HCT116 (cell line): ENCODE data around the gene OS9. TPM values are rescaled to one million over a fixed set of nuclear protein-coding genes. Genes with fewer than 3 reads are reported as not detected.

Source experiments
- ATAC-seq: fragments of 200-7000 bp; cut with Tn5 transposase; 2 replicates; pipeline ENCODE4 v1.9.1; 2020; ENCODE audit warnings: mild to moderate bottlenecking, moderate library complexity
- BruUV-seq: library from RNA; stranded (reverse); fragments of 400-500 nt; replicated peaks from 2 replicates; lab custom pipeline; 2021; lab: Mats Ljungman, UMichigan
- CTCF ChIA-PET: fragments of 300-600 bp; sonication (Branson Sonifier 250); formaldehyde crosslinking; loops from one replicate; lab custom pipeline; 2021; ENCODE audit warnings: antibody characterized with exemption; lab: Charles Lee
- POLR2A ChIA-PET: fragments of 300-600, 350-600 bp; sonication (Branson Sonifier 250); formaldehyde crosslinking; loops from one replicate; lab custom pipeline; 2021; ENCODE audit warnings: antibody characterized with exemption; lab: Charles Lee
- RAD21 ChIA-PET, 2 experiments: fragments of 300-600 bp; sonication (Branson Sonifier 250); formaldehyde crosslinking; loops; one replicate each; lab custom pipeline; 2023; ENCODE audit warnings: low total read pairs in 2 of 2; ENCODE audit not compliant: uncharacterized antibody in 2 of 2, unreplicated experiment in 2 of 2, low non-redundant PET in 1 of 2; lab: Charles Lee
- DNase-seq: peaks from one replicate; pipeline ENCODE4 v3.0.0-alpha.2; 2010; ENCODE audit warnings: low read depth, low spot score
- H2AFZ ChIP-seq: fragments of 200-600 bp; shearing (Covaris generic), sonication (generic); 2 replicates; pipeline ENCODE4 v1.6.1; 2017; ENCODE audit warnings: low read depth, mixed run types, mixed read lengths, antibody characterized with exemption, low read length; ENCODE audit not compliant: poor library complexity, severe bottlenecking
- H3K27ac ChIP-seq: 2 replicates; pipeline ENCODE4 v1.5.1; 2012; ENCODE audit warnings: low read depth, low read length
- H3K27me3 ChIP-seq: fragments of 200-600 bp; sonication (generic); 2 replicates; pipeline ENCODE4 v1.6.1; 2016; ENCODE audit warnings: mixed run types, low read length, mixed read lengths; ENCODE audit not compliant: insufficient read depth
- H3K36me3 ChIP-seq, 2 experiments: fragments of 200-500 bp in 1 of 2; fragments of 200-600 bp in 1 of 2; sonication (Bioruptor generic) in 1 of 2; sonication (generic) in 1 of 2; 2 replicates each; pipeline versions ENCODE4 v1.5.1 to v1.6.1; 2014 to 2016; ENCODE audit warnings: low read length in 2 of 2, inconsistent platforms in 1 of 2, mixed read lengths in 1 of 2, mixed run types in 1 of 2; ENCODE audit not compliant: insufficient read depth in 2 of 2, control insufficient read depth in 1 of 2
- H3K4me1 ChIP-seq, 2 experiments: fragments of 200-600 bp in 1 of 2; sonication (generic) in 1 of 2; 2 replicates each; pipeline versions ENCODE4 v1.5.1 to v1.6.1; 2012 to 2017; ENCODE audit warnings: low read length in 2 of 2, inconsistent platforms in 1 of 2, mild to moderate bottlenecking in 1 of 2, mixed read lengths in 1 of 2, mixed run types in 1 of 2, moderate library complexity in 1 of 2; ENCODE audit not compliant: insufficient read depth in 2 of 2, control insufficient read depth in 1 of 2
- H3K4me2 ChIP-seq: fragments of 200-600 bp; sonication (generic); 2 replicates; pipeline ENCODE4 v1.6.1; 2017; ENCODE audit warnings: mixed run types, low read length, mixed read lengths
- H3K4me3 ChIP-seq, 2 experiments: fragments of 200-600 bp in 1 of 2; sonication (generic) in 1 of 2; replicated peaks in 1 of 2; 2 replicates each; pipeline ENCODE4 v1.5.1; 2011 to 2016; ENCODE audit warnings: low read length in 2 of 2, control low read depth in 1 of 2, low read depth in 1 of 2, mild to moderate bottlenecking in 1 of 2, mixed read lengths in 1 of 2, mixed run types in 1 of 2
- H3K79me2 ChIP-seq: fragments of 200-600 bp; sonication (generic); 2 replicates; pipeline ENCODE4 v1.6.1; 2017; ENCODE audit warnings: mild to moderate bottlenecking, mixed run types, low read length, moderate library complexity, mixed read lengths; ENCODE audit not compliant: insufficient read depth
- H3K9ac ChIP-seq: fragments of 200-600 bp; sonication (generic); 2 replicates; pipeline ENCODE4 v1.6.1; 2016; ENCODE audit warnings: low read length, mixed read lengths
- H3K9me2 ChIP-seq: fragments of 200-600 bp; sonication (generic), shearing (Covaris generic); 2 replicates; pipeline ENCODE4 v1.6.1; 2017; ENCODE audit warnings: mixed run types, mild to moderate bottlenecking, moderate library complexity; ENCODE audit not compliant: insufficient read depth
- H3K9me3 ChIP-seq, 2 experiments: fragments of 200-500 bp in 1 of 2; fragments of 200-600 bp in 1 of 2; sonication (Bioruptor generic) in 1 of 2; sonication (generic) in 1 of 2; 2 replicates each; pipeline ENCODE4 v1.6.1; 2014 to 2017; ENCODE audit warnings: low read length in 2 of 2, mixed read lengths in 2 of 2, inconsistent platforms in 1 of 2, low read depth in 1 of 2, mild to moderate bottlenecking in 1 of 2, mixed run types in 1 of 2, moderate library complexity in 1 of 2; ENCODE audit not compliant: control insufficient read depth in 1 of 2, insufficient read depth in 1 of 2
- H4K20me1 ChIP-seq: fragments of 200-600 bp; sonication (generic), shearing (Covaris generic); 2 replicates; pipeline ENCODE4 v1.6.1; 2017; ENCODE audit warnings: mixed run types, mild to moderate bottlenecking, moderate library complexity; ENCODE audit not compliant: insufficient read depth
- CBX3 ChIP-seq: IDR thresholded peaks from 2 replicates; pipeline ENCODE4 v1.6.1; 2012; ENCODE audit warnings: low read depth
- CEBPB ChIP-seq: IDR thresholded peaks from 2 replicates; pipeline ENCODE4 v1.6.1; 2012; ENCODE audit warnings: low read depth
- ELF1 ChIP-seq: IDR thresholded peaks from 2 replicates; pipeline ENCODE4 v1.6.1; 2012; ENCODE audit warnings: low read depth, borderline replicate concordance
- EZH2 ChIP-seq: fragments of 200-600 bp; sonication (generic); IDR thresholded peaks from 2 replicates; pipeline ENCODE4 v1.6.1; 2017; ENCODE audit warnings: antibody characterized with exemption, mixed run types
- EZH2phosphoT487 ChIP-seq: fragments of 200-600 bp; IDR thresholded peaks from 2 replicates; pipeline ENCODE4 v1.6.1; 2018; ENCODE audit warnings: antibody characterized with exemption, borderline replicate concordance
- JUND ChIP-seq: IDR thresholded peaks from 2 replicates; pipeline ENCODE4 v1.6.1; 2012
- POLR2A ChIP-seq: IDR thresholded peaks from 2 replicates; pipeline ENCODE4 v1.7.0; 2011; ENCODE audit warnings: borderline replicate concordance; ENCODE audit not compliant: insufficient read depth, insufficient read length; ENCODE audit errors: extremely low read depth
- POLR2AphosphoS5 ChIP-seq: IDR thresholded peaks from 2 replicates; pipeline ENCODE4 v1.6.1; 2011; ENCODE audit warnings: mild to moderate bottlenecking, low read depth, low read length, moderate library complexity
- RAD21 ChIP-seq: IDR thresholded peaks from 2 replicates; pipeline ENCODE4 v1.6.1; 2012; ENCODE audit warnings: low read depth, mild to moderate bottlenecking
- SRF ChIP-seq: IDR thresholded peaks from 2 replicates; pipeline ENCODE4 v1.6.1; 2012; ENCODE audit warnings: low read depth
- TCF7L2 ChIP-seq: IDR thresholded peaks from 2 replicates; pipeline ENCODE4 v1.7.0; 2011; ENCODE audit warnings: borderline replicate concordance, inconsistent platforms; ENCODE audit not compliant: insufficient read depth, insufficient read length; ENCODE audit errors: extremely low read depth
- YY1 ChIP-seq: IDR thresholded peaks from 2 replicates; pipeline ENCODE4 v1.6.1; 2011; ENCODE audit warnings: low read length, low read depth, moderate library complexity, mild to moderate bottlenecking; ENCODE audit not compliant: insufficient replicate concordance; ENCODE audit errors: extremely low read depth
- ZBTB33 ChIP-seq: IDR thresholded peaks from 2 replicates; pipeline ENCODE4 v1.6.1; 2011; ENCODE audit warnings: mild to moderate bottlenecking, low read length, moderate library complexity; ENCODE audit not compliant: insufficient replicate concordance; ENCODE audit errors: extremely low read depth
- ZFX ChIP-seq: fragments of 450-650 bp; IDR thresholded peaks from 2 replicates; pipeline ENCODE4 v1.6.1; 2017
- intact Hi-C: fragments of 100-400 bp; cut with micrococcal nuclease; formaldehyde crosslinking; loops from 2 replicates; pipeline ENCODE4 v1.10.0; 2022
- total RNA-seq: library from RNA; stranded (reverse); gene quantifications from one replicate; pipeline ENCODE4 v1.2.1, GENCODE V29; 2021; ENCODE audit not compliant: unreplicated experiment

The OS9 gene
- total RNA-seq, 1 experiment from 2014 or later, result 98.4 TPM

GRCh38 chr12:57693317-57693658 lies 644 bp upstream of the OS9 start:
- Histone ChIP-seq H3K27me3 (no peaks in the 10 kb centered on the region), H3K9ac (no peak overlapping the region), H3K9me2 (no peaks in the 10 kb centered on the region), H3K27ac (no peak overlapping the region), H3K79me2 (0 out of 2 replicates have a peak, but pooled peaks cover 6% of the 10 kb centered on the region), H3K4me3 (peak overlapping the region in 1 of 2 experiments; percentile 95; a peak in 3 of 4 replicates)
- ChIA-PET CTCF (interaction anchor here (0.6 to 2.0 kb wide), 2 partner anchors 33 to 109 kb away, joined by 3 to 6 read pairs; no protein-coding TSS in a partner anchor), POLR2A (interaction anchor here (1.2 kb wide), 1 partner anchor 33 kb away, joined by 4 read pairs; no protein-coding TSS in a partner anchor)
- TF ChIP-seq ZBTB33 (no peak), CBX3 (no peak), TCF7L2 (no peak), CEBPB (no peak), YY1 (no peak), ZFX (no peak), ELF1 (no peak), SRF (no peak), EZH2 (no peak), RAD21 (no peak), POLR2AphosphoS5 (no peak), JUND (no peak), EZH2phosphoT487 (no peak), POLR2A (no peak)
- TF ChIP-seq, all 23 proteins: peak for 0
- RAD21 ChIA-PET, result no interaction called here
- Histone ChIP-seq H3K9me3 (no peaks in the 10 kb centered on the region), H3K4me2 (peak overlapping the region; percentile 49), H3K4me1 (peaks cover 4 to 10% of the 10 kb centered on the region in 2 experiments; a peak in 3 of 4 replicates), H3K36me3 (peaks cover 4 to 6% of the 10 kb centered on the region in 2 experiments; a peak in 2 of 4 replicates), H2AFZ (peak overlapping the region; percentile 67), H4K20me1 (no peaks in the 10 kb centered on the region)
- no TSS peak for BruUV-seq
- no peak for DNase-seq
- ATAC-seq, result peak; percentile 19
- intact Hi-C loops, result loop anchor here (2.0 to 5.0 kb wide), 2 partner anchors 60 to 111 kb away; partner anchors contain the start of gene B4GALNT1
